GM23338 (cell line): ENCODE results near the gene PTPRN2. TPM values are rescaled to one million over a fixed set of nuclear protein-coding genes. Genes with fewer than 3 reads are reported as not detected.

Source experiments
- ATAC-seq: fragments of 200-7000 bp; cut with Tn5 transposase; 3 replicates; pipeline ENCODE4 v1.9.1; 2020
- DNase-seq: peaks from one replicate; pipeline ENCODE4 v3.0.0-alpha.2; 2015; ENCODE audit warnings: low spot score
- H2AFZ ChIP-seq: fragments of 200-600 bp; sonication (generic); 2 replicates; pipeline ENCODE4 v1.8.0; 2016; ENCODE audit warnings: antibody characterized with exemption, mild to moderate bottlenecking, moderate library complexity
- H3F3A ChIP-seq: fragments of 200-600 bp; sonication (generic); replicated peaks from 2 replicates; pipeline ENCODE4 v1.8.0; 2017; ENCODE audit warnings: antibody characterized with exemption, mixed run types, low read depth
- H3K27ac ChIP-seq: fragments of 200-600 bp; sonication (generic); 2 replicates; pipeline ENCODE4 v1.6.1; 2016; ENCODE audit warnings: low read depth
- H3K27me3 ChIP-seq: fragments of 200-600 bp; sonication (generic); 2 replicates; pipeline ENCODE4 v1.8.0; 2016; ENCODE audit warnings: mild to moderate bottlenecking, mixed run types, moderate library complexity; ENCODE audit not compliant: insufficient read depth
- H3K36me3 ChIP-seq: fragments of 200-600 bp; sonication (generic); 2 replicates; pipeline ENCODE4 v1.8.0; 2016; ENCODE audit warnings: mild to moderate bottlenecking; ENCODE audit not compliant: insufficient read depth
- H3K4me1 ChIP-seq: fragments of 200-600 bp; sonication (generic); 2 replicates; pipeline ENCODE4 v1.8.0; 2016; ENCODE audit warnings: mild to moderate bottlenecking, moderate library complexity; ENCODE audit not compliant: insufficient read depth
- H3K4me2 ChIP-seq: fragments of 200-600 bp; sonication (generic); 2 replicates; pipeline ENCODE4 v1.7.1; 2017; ENCODE audit warnings: mixed run types
- H3K4me3 ChIP-seq: fragments of 200-600 bp; sonication (generic); 2 replicates; pipeline ENCODE4 v1.6.1; 2016; ENCODE audit warnings: mixed run types
- H3K79me2 ChIP-seq: fragments of 200-600 bp; sonication (generic); replicated peaks from 2 replicates; pipeline ENCODE4 v1.8.0; 2017; ENCODE audit warnings: mild to moderate bottlenecking; ENCODE audit not compliant: insufficient read depth
- H3K9me2 ChIP-seq: fragments of 200-600 bp; sonication (generic); 2 replicates; pipeline ENCODE4 v1.8.0; 2017; ENCODE audit not compliant: insufficient read depth
- H4K20me1 ChIP-seq: fragments of 200-600 bp; sonication (generic); replicated peaks from 2 replicates; pipeline ENCODE4 v1.8.0; 2017; ENCODE audit warnings: mild to moderate bottlenecking; ENCODE audit not compliant: insufficient read depth
- H3K27ac Mint-ChIP-seq: 2 replicates; pipeline ENCODE4 v1.8.0; 2020; ENCODE audit warnings: inconsistent platforms, mild to moderate bottlenecking, moderate library complexity, mixed read lengths
- H3K27me3 Mint-ChIP-seq: 3 replicates; pipeline ENCODE4 v1.8.0; 2022; ENCODE audit warnings: low read depth, mild to moderate bottlenecking, moderate library complexity, mixed read lengths, inconsistent platforms; ENCODE audit not compliant: insufficient read depth, poor library complexity
- H3K36me3 Mint-ChIP-seq: 3 replicates; pipeline ENCODE4 v1.8.0; 2021; ENCODE audit warnings: low read depth, mild to moderate bottlenecking, inconsistent platforms, moderate library complexity, mixed read lengths
- H3K4me1 Mint-ChIP-seq: 3 replicates; pipeline ENCODE4 v1.8.0; 2020; ENCODE audit warnings: mild to moderate bottlenecking, inconsistent platforms, mixed read lengths
- H3K4me3 Mint-ChIP-seq: 3 replicates; pipeline ENCODE4 v1.8.0; 2021; ENCODE audit warnings: moderate library complexity, mild to moderate bottlenecking, inconsistent platforms, mixed read lengths
- H3K9me3 Mint-ChIP-seq: 3 replicates; pipeline ENCODE4 v1.8.0; 2020; ENCODE audit warnings: moderate library complexity, mild to moderate bottlenecking, inconsistent platforms, mixed read lengths
- NANOG ChIP-seq: IDR thresholded peaks from 2 replicates; pipeline ENCODE4 v1.6.1; 2016; ENCODE audit warnings: antibody characterized with exemption, borderline replicate concordance
- POLR2AphosphoS5 ChIP-seq: IDR thresholded peaks from 2 replicates; pipeline ENCODE4 v1.6.1; 2016; ENCODE audit warnings: antibody characterized with exemption, low read depth
- REST ChIP-seq: IDR thresholded peaks from one replicate; pipeline ENCODE4 v1.6.1; 2018; ENCODE audit warnings: antibody characterized with exemption; ENCODE audit not compliant: unreplicated experiment
- STAT1 ChIP-seq: IDR thresholded peaks from one replicate; pipeline ENCODE4 v1.6.1; 2016; ENCODE audit warnings: antibody characterized with exemption; ENCODE audit not compliant: unreplicated experiment
- ZNF114 ChIP-seq: fragments of 250-450 bp; sonication (Bioruptor Pico); IDR thresholded peaks from 2 replicates; pipeline ENCODE4 v1.5.0; 2020; ENCODE audit warnings: mild to moderate bottlenecking, moderate library complexity
- ZNF331 ChIP-seq: fragments of 250-450 bp; sonication (Bioruptor Pico); IDR thresholded peaks from 2 replicates; pipeline ENCODE4 v1.5.0; 2020; ENCODE audit warnings: low read depth, mild to moderate bottlenecking, moderate library complexity
- polyA plus RNA-seq: library from polyadenylated mRNA; unstranded; fragments of >200 nt; fragmentation: Nextera tagmentation; extraction: Ambion mirVana; gene quantifications from 2 replicates; pipeline ENCODE4 v1.2.1, GENCODE V29; 2016
- total RNA-seq: library from RNA; depleted of rRNA; stranded (reverse); fragments of >200 nt; shearing (Covaris generic); gene quantifications from 2 replicates; pipeline ENCODE4 v1.2.3, GENCODE V29; 2014
- TF ChIP-seq, protein P1 (sequence below): fragments of 250-450 bp; sonication (Bioruptor Pico); IDR thresholded peaks from 2 replicates; pipeline ENCODE4 v1.5.0; 2020; ENCODE audit warnings: mild to moderate bottlenecking, moderate library complexity
- TF ChIP-seq, protein P2 (sequence below), 2 experiments: fragments of 200-600 bp in 1 of 2; sonication (generic) in 1 of 2; conservative IDR thresholded peaks; 2 replicates each; pipeline versions ENCODE4 v1.5.1 to v1.6.1; 2016 to 2017; ENCODE audit warnings: antibody characterized with exemption in 2 of 2, low read depth in 2 of 2, mild to moderate bottlenecking in 2 of 2, moderate library complexity in 1 of 2

The PTPRN2 gene
- total and polyA plus RNA-seq, 2 experiments from 2014 or later, result 0.87 to 4.0 TPM

- Mint-ChIP-seq H3K9me3 (peaks cover 77% of the 10 kb centered on the region), H3K36me3 (peaks cover 41% of the 10 kb centered on the region), H3K4me3 (no peak overlapping the region), H3K27ac (no peak overlapping the region), H3K27me3 (peaks cover 2% of the 10 kb centered on the region), H3K4me1 (no peaks in the 10 kb centered on the region)
- DNase-seq (no peak), ATAC-seq (no peak)
- Histone ChIP-seq H3K4me1 (no peaks in the 10 kb centered on the region), H3K27me3 (no peaks in the 10 kb centered on the region), H3K9me2 (no peaks in the 10 kb centered on the region), H3K79me2 (no peaks in the 10 kb centered on the region), H3K36me3 (no peaks in the 10 kb centered on the region; the same call in 1 of the 2 replicates), H3F3A (no peaks in the 10 kb centered on the region), H3K4me2 (no peak overlapping the region), H4K20me1 (no peaks in the 10 kb centered on the region), H3K27ac (no peak overlapping the region), H2AFZ (no peak overlapping the region), H3K4me3 (no peak overlapping the region)
- no peak for TF ChIP-seq NANOG
- no peak for TF ChIP-seq ZNF331 (CRISPR knock-in tag)
Measured at GRCh38 chr7:157574120-157574825, 1013.4 kb downstream of the PTPRN2 start.

GRCh38 chr7:157573244-157573643 is 1014.4 kb downstream of the PTPRN2 start:
- ATAC-seq (no peak), DNase-seq (no peak)
- peaks cover 2% of the 10 kb centered on the region for H3K27me3 Mint-ChIP-seq
- H3K36me3 Mint-ChIP-seq, result peaks cover 46% of the 10 kb centered on the region
- peaks cover 68% of the 10 kb centered on the region for H3K9me3 Mint-ChIP-seq
- Histone ChIP-seq H4K20me1 (no peaks in the 10 kb centered on the region), H2AFZ (no peak overlapping the region), H3K79me2 (no peaks in the 10 kb centered on the region), H3K27ac (no peak overlapping the region), H3K27me3 (no peaks in the 10 kb centered on the region), H3K4me2 (no peak overlapping the region), H3K4me3 (no peak overlapping the region), H3F3A (no peaks in the 10 kb centered on the region), H3K36me3 (no peaks in the 10 kb centered on the region; the same call in 1 of the 2 replicates), H3K9me2 (no peaks in the 10 kb centered on the region), H3K4me1 (no peaks in the 10 kb centered on the region)
- H3K4me1 Mint-ChIP-seq, result no peaks in the 10 kb centered on the region
- H3K27ac Mint-ChIP-seq, result no peak overlapping the region
- no peak overlapping the region for H3K4me3 Mint-ChIP-seq
- TF ChIP-seq POLR2AphosphoS5, result no peak
- TF ChIP-seq, protein P1, sequence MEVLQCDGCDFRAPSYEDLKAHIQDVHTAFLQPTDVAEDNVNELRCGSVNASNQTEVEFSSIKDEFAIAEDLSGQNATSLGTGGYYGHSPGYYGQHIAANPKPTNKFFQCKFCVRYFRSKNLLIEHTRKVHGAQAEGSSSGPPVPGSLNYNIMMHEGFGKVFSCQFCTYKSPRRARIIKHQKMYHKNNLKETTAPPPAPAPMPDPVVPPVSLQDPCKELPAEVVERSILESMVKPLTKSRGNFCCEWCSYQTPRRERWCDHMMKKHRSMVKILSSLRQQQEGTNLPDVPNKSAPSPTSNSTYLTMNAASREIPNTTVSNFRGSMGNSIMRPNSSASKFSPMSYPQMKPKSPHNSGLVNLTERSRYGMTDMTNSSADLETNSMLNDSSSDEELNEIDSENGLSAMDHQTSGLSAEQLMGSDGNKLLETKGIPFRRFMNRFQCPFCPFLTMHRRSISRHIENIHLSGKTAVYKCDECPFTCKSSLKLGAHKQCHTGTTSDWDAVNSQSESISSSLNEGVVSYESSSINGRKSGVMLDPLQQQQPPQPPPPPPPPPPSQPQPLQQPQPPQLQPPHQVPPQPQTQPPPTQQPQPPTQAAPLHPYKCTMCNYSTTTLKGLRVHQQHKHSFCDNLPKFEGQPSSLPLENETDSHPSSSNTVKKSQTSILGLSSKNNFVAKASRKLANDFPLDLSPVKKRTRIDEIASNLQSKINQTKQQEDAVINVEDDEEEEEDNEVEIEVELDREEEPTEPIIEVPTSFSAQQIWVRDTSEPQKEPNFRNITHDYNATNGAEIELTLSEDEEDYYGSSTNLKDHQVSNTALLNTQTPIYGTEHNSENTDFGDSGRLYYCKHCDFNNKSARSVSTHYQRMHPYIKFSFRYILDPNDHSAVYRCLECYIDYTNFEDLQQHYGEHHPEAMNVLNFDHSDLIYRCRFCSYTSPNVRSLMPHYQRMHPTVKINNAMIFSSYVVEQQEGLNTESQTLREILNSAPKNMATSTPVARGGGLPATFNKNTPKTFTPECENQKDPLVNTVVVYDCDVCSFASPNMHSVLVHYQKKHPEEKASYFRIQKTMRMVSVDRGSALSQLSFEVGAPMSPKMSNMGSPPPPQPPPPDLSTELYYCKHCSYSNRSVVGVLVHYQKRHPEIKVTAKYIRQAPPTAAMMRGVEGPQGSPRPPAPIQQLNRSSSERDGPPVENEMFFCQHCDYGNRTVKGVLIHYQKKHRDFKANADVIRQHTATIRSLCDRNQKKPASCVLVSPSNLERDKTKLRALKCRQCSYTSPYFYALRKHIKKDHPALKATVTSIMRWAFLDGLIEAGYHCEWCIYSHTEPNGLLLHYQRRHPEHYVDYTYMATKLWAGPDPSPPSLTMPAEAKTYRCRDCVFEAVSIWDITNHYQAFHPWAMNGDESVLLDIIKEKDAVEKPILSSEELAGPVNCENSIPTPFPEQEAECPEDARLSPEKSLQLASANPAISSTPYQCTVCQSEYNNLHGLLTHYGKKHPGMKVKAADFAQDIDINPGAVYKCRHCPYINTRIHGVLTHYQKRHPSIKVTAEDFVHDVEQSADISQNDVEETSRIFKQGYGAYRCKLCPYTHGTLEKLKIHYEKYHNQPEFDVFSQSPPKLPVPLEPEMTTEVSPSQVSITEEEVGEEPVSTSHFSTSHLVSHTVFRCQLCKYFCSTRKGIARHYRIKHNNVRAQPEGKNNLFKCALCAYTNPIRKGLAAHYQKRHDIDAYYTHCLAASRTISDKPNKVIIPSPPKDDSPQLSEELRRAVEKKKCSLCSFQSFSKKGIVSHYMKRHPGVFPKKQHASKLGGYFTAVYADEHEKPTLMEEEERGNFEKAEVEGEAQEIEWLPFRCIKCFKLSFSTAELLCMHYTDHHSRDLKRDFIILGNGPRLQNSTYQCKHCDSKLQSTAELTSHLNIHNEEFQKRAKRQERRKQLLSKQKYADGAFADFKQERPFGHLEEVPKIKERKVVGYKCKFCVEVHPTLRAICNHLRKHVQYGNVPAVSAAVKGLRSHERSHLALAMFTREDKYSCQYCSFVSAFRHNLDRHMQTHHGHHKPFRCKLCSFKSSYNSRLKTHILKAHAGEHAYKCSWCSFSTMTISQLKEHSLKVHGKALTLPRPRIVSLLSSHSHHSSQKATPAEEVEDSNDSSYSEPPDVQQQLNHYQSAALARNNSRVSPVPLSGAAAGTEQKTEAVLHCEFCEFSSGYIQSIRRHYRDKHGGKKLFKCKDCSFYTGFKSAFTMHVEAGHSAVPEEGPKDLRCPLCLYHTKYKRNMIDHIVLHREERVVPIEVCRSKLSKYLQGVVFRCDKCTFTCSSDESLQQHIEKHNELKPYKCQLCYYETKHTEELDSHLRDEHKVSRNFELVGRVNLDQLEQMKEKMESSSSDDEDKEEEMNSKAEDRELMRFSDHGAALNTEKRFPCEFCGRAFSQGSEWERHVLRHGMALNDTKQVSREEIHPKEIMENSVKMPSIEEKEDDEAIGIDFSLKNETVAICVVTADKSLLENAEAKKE (CRISPR knock-in tag), result no peak
- no peak for TF ChIP-seq REST
- no peak for TF ChIP-seq NANOG
- TF ChIP-seq, protein P2, sequence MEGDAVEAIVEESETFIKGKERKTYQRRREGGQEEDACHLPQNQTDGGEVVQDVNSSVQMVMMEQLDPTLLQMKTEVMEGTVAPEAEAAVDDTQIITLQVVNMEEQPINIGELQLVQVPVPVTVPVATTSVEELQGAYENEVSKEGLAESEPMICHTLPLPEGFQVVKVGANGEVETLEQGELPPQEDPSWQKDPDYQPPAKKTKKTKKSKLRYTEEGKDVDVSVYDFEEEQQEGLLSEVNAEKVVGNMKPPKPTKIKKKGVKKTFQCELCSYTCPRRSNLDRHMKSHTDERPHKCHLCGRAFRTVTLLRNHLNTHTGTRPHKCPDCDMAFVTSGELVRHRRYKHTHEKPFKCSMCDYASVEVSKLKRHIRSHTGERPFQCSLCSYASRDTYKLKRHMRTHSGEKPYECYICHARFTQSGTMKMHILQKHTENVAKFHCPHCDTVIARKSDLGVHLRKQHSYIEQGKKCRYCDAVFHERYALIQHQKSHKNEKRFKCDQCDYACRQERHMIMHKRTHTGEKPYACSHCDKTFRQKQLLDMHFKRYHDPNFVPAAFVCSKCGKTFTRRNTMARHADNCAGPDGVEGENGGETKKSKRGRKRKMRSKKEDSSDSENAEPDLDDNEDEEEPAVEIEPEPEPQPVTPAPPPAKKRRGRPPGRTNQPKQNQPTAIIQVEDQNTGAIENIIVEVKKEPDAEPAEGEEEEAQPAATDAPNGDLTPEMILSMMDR (conservative IDR thresholded peaks at IDR 0.05; ENCODE audit: low read depth in 2 of 2), result no peak
- no peak for TF ChIP-seq STAT1
- TF ChIP-seq ZNF331 (CRISPR knock-in tag), result no peak
- TF ChIP-seq ZNF114 (CRISPR knock-in tag), result no peak
